Ectodermal cell (in vitro differentiated cells): ENCODE measurements around the gene VTI1A.

Experiments
- H3K27ac ChIP-seq: 2 replicates; pipeline ENCODE4 v1.7.0; 2013; ENCODE audit warnings: mild to moderate bottlenecking, low read depth, low read length; ENCODE audit not compliant: insufficient read depth, poor library complexity, severe bottlenecking
- H3K27me3 ChIP-seq: 2 replicates; pipeline ENCODE4 v1.7.0; 2013; ENCODE audit warnings: mild to moderate bottlenecking, low read length; ENCODE audit not compliant: insufficient read depth, control insufficient read depth, poor library complexity, severe bottlenecking
- H3K36me3 ChIP-seq: one replicate; pipeline ENCODE4 v1.7.0; 2013; ENCODE audit warnings: low read length; ENCODE audit not compliant: control insufficient read depth, insufficient read depth
- H3K4me1 ChIP-seq: one replicate; pipeline ENCODE4 v1.7.0; 2013; ENCODE audit warnings: low read length; ENCODE audit not compliant: control insufficient read depth, insufficient read depth
- H3K4me3 ChIP-seq: 2 replicates; pipeline ENCODE4 v1.7.0; 2013; ENCODE audit warnings: low read depth, low read length, control low read depth; ENCODE audit not compliant: insufficient read depth
- H3K9me3 ChIP-seq: 2 replicates; pipeline ENCODE4 v1.7.0; 2013; ENCODE audit warnings: mild to moderate bottlenecking, low read length, moderate library complexity; ENCODE audit not compliant: control insufficient read depth
- WGBS, 2 experiments: methylation state at CpG; one replicate each; pipeline ENCODE4 v1.1.7; 2013; ENCODE audit warnings: missing lambda C conversion rate in 2 of 2; 5-methylcytosine and 5-hydroxymethylcytosine counted together

The VTI1A gene

DNA sequence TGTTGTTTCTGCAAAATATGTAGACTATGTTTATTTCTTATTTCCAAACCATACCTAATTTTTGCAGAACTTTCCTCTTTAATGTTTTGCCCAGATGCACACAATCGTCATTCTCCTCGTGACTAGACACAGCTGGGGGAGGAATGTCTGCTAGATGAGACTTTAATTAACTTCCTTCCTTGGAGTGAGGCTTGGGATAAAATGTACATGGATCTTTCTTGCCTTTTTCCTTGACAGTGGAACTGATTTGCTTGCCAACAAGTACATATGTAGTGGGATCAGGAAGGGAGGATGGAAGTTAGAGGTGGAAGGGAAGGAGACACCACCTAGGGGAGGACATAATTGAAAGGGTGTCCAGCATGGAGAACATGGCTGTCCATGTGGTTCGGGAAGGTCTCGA is 172.5 kb downstream of the VTI1A start:
- H3K9me3 ChIP-seq, result peaks cover 5% of the 10 kb centered on the region
- H3K36me3 ChIP-seq, result no peaks in the 10 kb centered on the region
- no peak overlapping the region for H3K27ac ChIP-seq
- WGBS, 2 experiments, result 92 to 96% methylated on average over 4 of the region's 4 CpGs
- H3K4me1 ChIP-seq, result no peaks in the 10 kb centered on the region
- no peaks in the 10 kb centered on the region for H3K27me3 ChIP-seq
- H3K4me3 ChIP-seq, result no peak overlapping the region

DNA sequence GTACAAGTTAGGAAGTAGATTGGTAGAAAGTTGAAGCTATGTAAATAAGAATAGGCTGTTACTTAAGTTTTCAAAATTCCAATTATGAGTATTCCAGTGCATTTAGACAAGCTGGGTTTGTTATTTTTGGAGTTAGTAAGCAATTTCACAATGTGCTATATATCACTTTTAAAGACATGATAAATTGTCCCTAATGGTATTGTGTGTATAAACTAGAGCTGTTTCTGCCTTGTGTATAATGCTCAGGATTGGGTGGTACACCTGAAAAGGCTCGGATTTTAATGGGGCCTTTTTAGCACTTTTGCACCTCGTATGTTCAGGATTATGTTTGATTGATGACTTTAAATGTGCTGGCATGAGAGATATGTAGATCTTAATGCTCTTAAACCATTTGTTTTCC is 175.8 kb downstream of the VTI1A start:
- WGBS, 2 experiments, result 88 to 93% methylated on average over 2 of the region's 2 CpGs
- no peaks in the 10 kb centered on the region for H3K4me1 ChIP-seq
- H3K9me3 ChIP-seq, result no peaks in the 10 kb centered on the region
- H3K27me3 ChIP-seq, result no peaks in the 10 kb centered on the region
- H3K36me3 ChIP-seq, result no peaks in the 10 kb centered on the region
- no peak overlapping the region for H3K27ac ChIP-seq
- H3K4me3 ChIP-seq, result no peak overlapping the region

DNA sequence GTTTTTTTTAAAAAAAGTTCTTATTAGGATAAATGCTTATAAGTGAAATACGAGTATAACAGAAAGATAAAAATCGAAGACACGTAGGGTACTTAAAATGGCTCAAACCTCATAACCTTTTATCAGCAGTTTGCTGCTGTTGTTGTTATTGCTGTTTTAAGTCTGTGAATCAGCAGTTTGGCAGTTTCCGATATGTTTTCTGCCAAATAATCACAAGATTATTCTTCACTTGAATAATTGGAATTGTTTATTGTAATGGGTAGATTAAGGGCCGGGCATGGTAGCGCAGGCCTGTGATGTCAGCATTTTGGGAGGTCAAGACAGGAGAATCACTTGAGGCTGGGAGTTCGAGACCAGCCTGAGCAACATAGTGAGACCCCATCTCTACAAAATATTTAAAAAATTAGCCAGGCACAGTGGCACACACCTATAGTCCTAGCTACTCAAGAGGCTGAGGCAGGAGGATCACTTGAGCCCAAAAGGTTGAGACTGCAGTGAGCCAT is 177.6 kb downstream of the VTI1A start:
- Histone ChIP-seq H3K27ac (no peak overlapping the region), H3K9me3 (no peaks in the 10 kb centered on the region), H3K4me3 (no peak overlapping the region), H3K4me1 (peaks cover 2% of the 10 kb centered on the region), H3K36me3 (no peaks in the 10 kb centered on the region), H3K27me3 (no peaks in the 10 kb centered on the region)
- WGBS, 2 experiments, result 94 to 95% methylated on average over 6 to 7 of the region's 7 CpGs

DNA sequence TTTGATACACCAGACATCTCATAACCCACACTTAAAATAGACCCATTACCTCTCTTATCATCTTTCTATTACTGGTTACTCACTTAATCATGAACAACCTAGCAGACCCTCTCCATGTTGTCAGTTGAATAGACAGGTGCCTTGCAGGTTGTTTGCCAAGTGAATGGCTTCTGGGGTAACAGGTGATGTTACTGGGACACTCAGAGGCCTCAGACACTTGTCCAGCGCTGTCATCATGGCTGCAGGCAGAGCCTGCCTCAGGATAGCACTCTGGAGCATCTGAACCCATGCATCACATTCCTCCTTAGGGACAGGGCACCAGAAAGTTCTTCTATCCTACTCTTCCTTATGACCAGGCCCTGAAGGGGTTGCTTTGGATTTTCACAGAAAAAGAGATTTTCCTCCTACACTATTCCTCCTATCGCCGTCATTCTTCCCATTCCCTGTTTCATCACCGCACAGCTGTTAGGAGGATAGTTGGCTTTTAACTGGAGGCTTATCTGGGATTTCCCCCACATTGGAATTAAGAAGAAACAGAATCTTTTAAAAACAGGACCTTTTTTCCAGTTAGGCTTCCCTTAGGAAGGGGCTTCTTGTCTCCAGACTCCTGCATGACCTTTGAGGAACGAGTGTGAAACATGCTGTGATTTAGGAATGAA is 182.1 kb downstream of the VTI1A start:
- no peaks in the 10 kb centered on the region for H3K36me3 ChIP-seq
- H3K27ac ChIP-seq, result no peak overlapping the region
- H3K27me3 ChIP-seq, result no peaks in the 10 kb centered on the region
- WGBS, 2 experiments, result 88 to 89% methylated on average over 2 to 5 of the region's 5 CpGs
- peaks cover 2% of the 10 kb centered on the region for H3K4me1 ChIP-seq
- no peaks in the 10 kb centered on the region for H3K9me3 ChIP-seq
- no peak overlapping the region for H3K4me3 ChIP-seq

DNA sequence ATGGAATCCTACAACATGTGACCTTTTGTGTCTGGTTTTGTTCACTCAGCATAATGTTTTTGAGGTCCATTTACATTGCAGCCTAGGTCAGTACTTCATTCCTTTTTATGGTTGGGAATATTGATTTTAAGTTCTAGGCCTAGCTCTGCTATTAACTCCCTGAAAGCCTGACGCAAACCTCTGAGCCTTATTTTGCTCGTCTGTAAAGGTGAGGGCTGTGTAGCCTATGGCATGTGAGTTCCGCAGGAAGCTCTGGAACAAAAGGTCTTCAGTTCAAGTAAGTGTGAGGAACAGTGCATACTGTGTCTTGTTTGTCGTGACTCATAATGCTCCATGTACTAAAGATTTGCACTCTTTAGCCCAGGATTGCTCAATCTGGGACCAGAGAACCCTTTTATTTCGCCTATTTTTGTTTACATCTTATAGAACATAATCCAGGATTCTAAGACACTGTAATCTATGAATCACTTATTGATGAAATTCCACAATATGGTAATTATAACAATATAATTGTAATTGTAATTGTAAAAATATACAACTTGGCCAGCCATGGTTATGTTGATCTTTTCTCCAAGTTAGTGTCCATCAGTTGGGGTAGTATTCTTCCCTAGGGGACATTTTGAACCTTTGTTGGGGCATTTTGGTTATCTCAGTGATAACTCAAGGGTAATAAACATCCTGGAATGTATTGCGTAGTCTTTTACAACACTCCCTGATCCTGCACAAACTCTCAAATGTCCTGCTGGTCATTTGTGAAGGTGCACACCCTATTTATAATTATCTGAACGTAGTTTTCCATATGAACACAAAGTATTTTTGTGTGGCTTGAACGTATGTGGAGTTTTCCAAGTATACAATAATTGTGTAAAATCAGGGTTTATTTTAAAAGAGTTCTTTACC is 184.7 kb downstream of the VTI1A start:
- 92 to 96% methylated on average over 8 of the region's 8 CpGs for WGBS, 2 experiments
- H3K4me3 ChIP-seq, result no peak overlapping the region
- H3K27ac ChIP-seq, result no peak overlapping the region
- H3K36me3 ChIP-seq, result no peaks in the 10 kb centered on the region
- H3K4me1 ChIP-seq, result peaks cover 2% of the 10 kb centered on the region
- no peaks in the 10 kb centered on the region for H3K27me3 ChIP-seq
- H3K9me3 ChIP-seq, result no peaks in the 10 kb centered on the region

DNA sequence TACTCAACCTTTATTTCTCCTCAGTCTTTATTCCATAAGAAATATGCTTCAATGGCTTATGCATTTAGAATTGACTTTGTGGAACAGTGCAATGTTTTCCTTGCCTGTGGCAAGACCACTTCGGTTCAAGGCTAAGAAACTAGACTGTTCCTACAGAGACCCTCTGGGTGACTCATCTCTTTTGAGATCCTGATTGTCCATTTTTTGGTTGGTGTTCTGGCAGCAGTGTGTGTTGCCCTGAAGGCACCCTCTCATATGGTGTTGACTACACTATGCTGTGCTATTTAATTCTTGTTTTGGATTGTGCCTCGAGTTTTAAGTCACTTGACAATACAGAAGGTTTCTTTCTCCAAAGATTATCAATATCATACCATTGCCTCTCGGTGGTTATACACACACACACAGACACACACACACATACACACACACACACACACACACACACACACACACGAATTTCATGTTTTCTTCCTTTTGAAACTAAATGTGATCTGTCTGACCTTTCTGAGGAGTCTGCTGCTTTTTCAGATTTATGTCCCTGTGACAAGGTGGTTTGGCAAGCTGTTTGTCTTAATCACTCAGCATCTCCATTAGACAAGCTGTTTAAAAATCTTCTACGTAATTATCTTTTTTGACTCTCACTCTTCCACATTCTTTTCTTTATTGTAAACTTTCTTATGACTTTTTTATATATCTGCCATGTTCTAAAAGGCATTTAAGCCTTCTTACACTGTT is 187.2 kb downstream of the VTI1A start:
- 90 to 92% methylated on average over 5 of the region's 5 CpGs for WGBS, 2 experiments
- H3K27ac ChIP-seq, result no peak overlapping the region
- H3K27me3 ChIP-seq, result no peaks in the 10 kb centered on the region
- no peaks in the 10 kb centered on the region for H3K9me3 ChIP-seq
- H3K36me3 ChIP-seq, result no peaks in the 10 kb centered on the region
- H3K4me3 ChIP-seq, result no peak overlapping the region
- H3K4me1 ChIP-seq, result peaks cover under 1% of the 10 kb centered on the region

DNA sequence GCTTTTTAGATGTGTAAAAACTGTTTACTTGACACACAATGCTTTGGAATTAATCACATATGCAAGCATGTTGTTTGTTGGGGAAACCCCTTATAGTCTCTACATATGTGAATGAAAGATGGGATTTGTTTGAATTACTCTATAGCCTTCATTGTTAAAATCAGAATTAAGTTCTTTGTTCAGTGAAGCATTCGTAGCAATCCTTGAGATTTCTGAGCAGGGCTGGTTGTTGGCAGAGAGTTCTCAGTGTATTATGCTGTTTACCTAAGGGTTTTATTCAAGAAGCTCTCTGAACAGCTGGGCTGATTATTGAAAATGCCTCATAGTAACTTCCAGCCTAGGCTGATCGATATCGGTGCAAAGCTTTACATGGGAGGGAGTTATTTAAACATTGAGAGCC is 190.9 kb downstream of the VTI1A start:
- no peak overlapping the region for H3K4me3 ChIP-seq
- 81 to 91% methylated on average over 3 of the region's 3 CpGs for WGBS, 2 experiments
- no peaks in the 10 kb centered on the region for H3K4me1 ChIP-seq
- H3K27ac ChIP-seq, result no peak overlapping the region
- no peaks in the 10 kb centered on the region for H3K9me3 ChIP-seq
- no peaks in the 10 kb centered on the region for H3K36me3 ChIP-seq
- H3K27me3 ChIP-seq, result no peaks in the 10 kb centered on the region

DNA sequence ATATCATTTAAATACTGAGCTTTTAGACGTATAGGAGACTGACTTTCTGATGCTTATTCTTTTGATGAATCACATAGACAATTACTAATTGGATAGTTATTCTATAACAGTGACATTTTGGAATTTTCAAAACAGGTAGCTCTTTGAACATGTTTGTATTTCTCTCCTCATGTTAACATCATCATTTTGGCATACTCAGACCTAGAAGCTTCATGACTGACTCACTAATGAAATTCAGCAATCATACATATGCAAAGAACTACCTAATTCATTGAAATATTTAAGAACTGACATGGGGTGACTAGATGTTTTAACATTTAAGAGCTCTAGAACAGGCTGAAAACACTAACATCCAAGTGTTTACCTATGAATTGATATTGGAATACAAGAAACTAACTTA is 192.3 kb downstream of the VTI1A start:
- Histone ChIP-seq H3K27ac (no peak overlapping the region), H3K36me3 (no peaks in the 10 kb centered on the region), H3K27me3 (no peaks in the 10 kb centered on the region), H3K9me3 (no peaks in the 10 kb centered on the region), H3K4me3 (no peak overlapping the region), H3K4me1 (no peaks in the 10 kb centered on the region)
- 100% methylated on average over 1 of the region's 1 CpG; no CpG with 5 or more reads in 1 of the 2 experiments for WGBS, 2 experiments

DNA sequence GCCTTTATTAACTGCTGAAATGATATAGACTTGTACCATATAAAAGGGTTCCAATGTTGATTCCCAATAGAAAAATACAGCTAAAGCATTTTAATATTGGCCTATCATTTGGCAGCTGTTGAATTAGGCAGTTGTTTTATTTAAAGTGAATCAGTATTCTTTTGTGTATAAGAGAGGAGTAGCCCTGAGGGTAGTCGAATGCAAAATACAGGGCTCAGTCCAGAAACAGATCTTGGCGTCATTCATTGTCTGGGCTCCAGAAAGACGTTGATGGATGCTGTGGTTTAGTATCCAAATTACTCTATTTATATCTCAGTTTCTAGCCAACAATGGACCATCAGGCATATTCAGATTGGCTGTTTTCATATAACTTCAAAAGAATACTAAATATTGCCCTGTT is 193.6 kb downstream of the VTI1A start:
- H3K27me3 ChIP-seq, result no peaks in the 10 kb centered on the region
- H3K27ac ChIP-seq, result no peak overlapping the region
- no peaks in the 10 kb centered on the region for H3K4me1 ChIP-seq
- no peaks in the 10 kb centered on the region for H3K36me3 ChIP-seq
- WGBS, 2 experiments, result 87 to 98% methylated on average over 3 of the region's 3 CpGs
- H3K9me3 ChIP-seq, result no peaks in the 10 kb centered on the region
- H3K4me3 ChIP-seq, result no peak overlapping the region
